NCI-H1048 (cell line): Measurements from ENCODE around the gene EDEM2.
A peak's percentile ranks its signal among the peaks of the same experiment; 100 is the strongest.
"Not testable (repeated sequence)": the region's sequence is repeated elsewhere in the genome, so short reads cannot be mapped to it uniquely, and the experiment has no call there.

ENCODE experiments used
- DNase-seq: peaks from one replicate; lab custom pipeline; 2025; lab: John Stamatoyannopoulos, UW

EDEM2 gene

DNA sequence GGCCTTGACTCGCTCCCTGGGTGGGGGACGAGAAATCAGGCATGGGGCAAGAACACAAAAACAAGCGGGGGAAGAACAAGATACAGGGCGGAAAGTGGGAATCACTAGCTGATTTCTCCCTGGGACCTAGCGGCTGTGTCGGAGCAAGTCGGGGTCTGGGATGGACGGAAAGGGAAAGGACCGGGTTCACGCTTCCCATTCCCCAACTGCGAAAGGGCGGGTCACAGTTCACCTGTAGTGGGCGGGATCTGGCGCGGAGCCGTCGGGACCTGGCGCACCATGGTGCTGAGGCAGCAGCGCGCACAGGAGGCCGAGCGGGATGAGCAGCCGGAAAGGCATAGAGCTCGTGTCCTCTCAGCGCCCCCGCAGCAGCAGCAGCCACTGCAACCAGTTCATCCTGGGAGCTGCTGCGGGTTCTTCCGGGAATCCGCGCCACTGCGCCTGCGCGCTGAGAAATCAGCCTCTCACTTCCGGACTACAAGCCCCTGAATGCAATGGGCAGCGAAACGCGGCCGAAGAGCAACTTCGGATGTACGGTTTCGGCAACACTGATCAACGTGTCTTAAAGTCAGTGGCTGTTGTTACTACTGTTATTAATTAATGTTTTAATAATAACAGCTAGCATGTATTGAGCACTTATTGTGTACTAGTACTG is at the start of gene EDEM2:
Gene EDEM2, minus strand, starts transcription at position 417 of the 655 bp plus-strand sequence. Its CDS starts 78 bp downstream, at position 339.
- peak; percentile 79 for DNase-seq

DNA sequence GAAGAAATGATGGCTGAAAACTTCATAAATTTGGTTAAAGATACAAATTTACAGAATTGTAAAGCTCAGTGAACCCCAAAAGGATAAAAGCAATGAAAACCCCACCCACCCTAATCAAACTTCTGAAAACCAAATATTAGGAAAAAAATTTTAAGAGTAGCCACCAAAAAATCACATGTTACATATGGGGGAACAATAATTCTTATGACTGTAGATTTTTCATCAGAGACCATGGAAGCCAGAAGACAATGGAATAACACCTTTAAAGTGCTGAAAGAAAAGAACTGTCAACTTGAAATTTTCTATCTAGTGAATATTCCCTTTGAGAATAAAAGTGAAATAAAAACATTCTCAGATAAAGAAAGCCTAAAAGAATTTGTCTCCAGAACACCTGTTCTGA is 49.2 kb upstream of the EDEM2 start:
- no peak for DNase-seq

DNA sequence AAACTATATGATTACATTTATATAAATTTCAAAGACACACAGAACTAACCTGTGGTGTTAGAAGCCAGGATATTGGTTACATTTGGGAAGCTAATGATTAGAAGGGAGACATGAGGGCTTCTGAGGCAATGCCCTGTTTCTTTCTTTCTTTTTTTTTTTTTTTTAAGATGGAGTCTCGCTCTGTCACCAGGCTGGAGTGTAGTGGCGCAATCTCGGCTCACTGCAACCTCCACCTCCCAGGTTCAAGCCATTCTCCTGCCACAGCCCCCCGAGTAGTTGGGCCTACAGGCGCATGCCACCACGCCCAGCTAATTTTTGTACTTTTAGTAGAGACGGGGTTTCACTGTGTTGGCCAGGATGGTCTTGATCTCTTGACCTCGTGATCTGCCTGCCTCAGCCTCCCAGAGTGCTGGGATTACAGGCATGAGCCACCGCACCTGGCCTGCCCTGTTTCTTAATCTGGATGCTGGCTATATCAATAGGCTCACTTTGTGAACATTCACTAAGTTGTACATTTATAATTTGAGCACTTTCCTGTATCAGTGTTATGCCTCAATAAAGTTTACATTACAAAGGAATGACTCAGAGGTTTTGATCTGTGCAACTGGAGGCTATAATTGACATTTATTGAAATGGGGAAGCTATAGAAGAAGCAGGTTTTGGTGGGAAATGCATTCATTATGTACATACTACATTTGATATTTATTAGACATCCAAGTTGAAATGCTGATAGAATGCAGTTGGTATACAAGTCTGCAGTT is 46.1 kb upstream of the EDEM2 start:
- not testable (repeated sequence) for DNase-seq

GRCh38 chr20:35192118-35192872 is 45.2 kb upstream of the EDEM2 start:
- DNase-seq: no peak

DNA sequence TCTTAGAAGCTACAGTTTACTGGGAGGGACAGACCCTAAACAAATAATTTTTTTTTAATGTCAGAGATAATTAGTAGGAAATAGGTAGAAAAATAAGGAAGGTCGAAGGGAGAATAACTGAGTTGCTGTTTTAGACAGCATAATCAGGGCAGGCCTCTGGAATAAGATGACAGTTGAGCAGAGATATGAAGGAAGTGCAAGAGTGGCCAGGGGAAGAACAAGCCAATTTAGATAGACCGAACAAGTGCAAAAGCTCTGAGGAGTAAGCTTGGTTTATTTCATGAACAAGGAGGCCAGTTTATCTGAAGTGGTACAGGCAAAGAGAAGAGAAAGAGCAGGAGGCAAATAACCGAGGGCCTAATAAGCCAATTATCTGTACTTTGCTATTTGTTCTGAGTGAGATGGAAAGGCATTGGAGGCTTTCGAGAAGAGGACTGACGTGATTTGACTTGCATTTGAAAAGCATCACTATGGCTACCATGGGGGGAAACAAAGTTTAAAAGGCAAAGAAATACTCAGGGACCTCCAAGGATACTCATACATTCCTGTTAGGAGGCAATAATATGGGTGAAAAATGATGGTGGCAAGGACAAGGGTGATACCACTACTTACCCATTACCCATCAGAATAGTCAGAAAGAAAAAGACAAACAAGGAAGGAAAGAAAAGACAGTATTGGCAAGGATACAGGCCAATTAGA is 44.4 kb upstream of the EDEM2 start:
- DNase-seq: no peak

DNA sequence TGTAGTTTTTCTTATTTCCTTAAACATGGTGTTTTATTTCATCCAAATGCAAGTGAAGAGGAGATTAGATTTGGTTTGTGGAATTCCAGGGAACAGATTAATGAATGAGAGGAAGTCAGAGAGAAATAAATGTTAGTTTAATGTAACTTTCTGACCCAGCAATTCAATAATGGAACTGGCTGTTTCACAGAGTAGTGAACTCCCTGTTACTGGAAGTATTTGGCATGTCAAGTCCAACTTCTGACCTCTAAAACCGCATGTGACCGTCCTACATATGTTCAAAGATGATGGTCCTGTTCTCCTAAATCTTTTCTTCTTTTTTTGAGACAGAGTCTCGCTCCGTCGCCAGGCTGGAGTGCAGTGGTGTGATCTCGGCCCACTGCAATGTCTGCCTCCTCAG is 43.4 kb upstream of the EDEM2 start:
- DNase-seq: no peak

DNA sequence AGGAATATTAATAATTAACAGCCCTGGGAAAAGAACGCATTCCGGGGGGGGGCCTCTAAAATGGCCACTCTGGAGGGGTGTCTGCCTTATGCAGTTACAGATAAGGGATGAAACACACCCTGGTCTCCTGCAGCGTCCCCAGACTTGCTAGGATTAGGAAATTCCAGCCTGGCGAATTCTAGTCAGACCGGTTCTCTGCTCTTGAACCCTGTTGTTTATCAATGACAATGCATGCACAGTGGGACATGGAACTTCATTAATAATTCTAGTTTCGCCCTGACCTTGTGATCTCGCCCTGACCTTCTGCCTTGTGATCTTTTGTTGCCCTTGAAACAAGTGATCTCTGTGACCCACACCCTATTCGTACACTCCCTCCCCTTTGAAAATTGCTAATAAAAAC is 42.1 kb upstream of the EDEM2 start:
- DNase-seq: not testable (repeated sequence)

DNA sequence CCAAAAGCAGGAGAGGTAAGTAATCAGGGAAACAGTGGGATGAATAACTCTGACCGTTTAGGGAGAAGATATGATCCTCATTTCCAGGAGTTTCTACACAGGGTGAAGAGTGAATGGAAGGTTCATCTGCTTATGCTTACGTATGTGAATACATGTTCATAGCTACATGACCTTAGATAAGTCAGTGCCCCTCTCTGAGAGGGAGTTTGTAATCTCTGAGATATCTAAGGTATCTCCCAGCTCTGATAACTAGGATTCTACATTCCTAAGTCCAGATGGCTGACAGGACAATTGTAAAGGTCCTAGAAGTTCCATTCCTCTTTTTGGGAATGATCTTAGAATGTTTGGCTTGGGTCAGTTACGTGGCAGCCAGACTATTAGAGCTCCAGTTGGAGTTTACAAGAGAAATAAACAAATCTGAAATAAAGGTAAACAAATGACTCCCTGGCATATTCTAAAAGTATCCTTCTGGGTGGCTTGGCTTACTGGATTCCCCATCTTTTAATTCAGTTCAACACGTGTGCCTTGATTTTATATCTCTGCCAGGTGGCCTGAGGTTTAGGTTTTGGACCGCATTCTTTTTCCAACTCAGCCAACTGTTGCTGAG is 40.6 kb upstream of the EDEM2 start:
- no peak for DNase-seq

GRCh38 chr20:35186691-35187289 is 39.7 kb upstream of the EDEM2 start:
- DNase-seq: not testable (repeated sequence)

- DNase-seq: no peak
These were observed 34.6 kb upstream of the EDEM2 start for GRCh38 chr20:35181731-35182130.

DNA sequence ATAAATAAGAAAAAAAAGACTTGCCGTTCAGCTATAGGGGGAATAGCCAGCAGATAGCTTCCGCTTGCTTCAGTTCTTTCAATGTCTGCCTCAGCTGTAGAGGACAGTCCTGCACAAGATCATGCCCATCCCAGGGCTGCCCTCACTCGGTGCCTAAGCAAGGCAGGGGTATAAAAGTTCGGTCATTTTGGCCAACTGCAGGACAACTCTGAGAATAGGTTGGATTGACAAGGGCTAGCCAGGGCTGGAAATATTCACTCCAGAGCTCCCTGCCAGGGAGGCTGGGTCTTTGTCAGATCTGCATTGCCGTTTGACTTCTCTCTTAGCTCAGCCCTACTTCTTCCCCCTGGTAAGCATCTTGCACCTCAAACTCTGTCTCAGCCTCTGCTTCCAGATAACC is 33.1 kb upstream of the EDEM2 start:
- no peak for DNase-seq

GRCh38 chr20:35179292-35180212 is 32.4 kb upstream of the EDEM2 start:
- DNase-seq: no peak

DNA sequence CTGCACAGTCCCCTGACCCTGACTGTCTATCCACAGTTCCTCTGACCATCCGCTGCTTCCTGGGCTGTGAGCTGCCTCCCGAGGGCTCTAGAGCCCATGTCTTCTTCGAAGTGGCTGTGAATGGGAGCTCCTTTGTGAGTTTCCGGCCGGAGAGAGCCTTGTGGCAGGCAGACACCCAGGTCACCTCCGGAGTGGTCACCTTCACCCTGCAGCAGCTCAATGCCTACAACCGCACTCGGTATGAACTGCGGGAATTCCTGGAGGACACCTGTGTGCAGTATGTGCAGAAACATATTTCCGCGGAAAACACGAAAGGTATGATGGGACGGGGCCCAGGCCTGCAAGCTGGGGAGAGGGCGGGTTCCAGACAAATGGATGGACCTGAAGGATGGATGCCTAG is 29.0 kb upstream of the EDEM2 start:
- no peak for DNase-seq

GRCh38 chr20:35174458-35175216 is 27.5 kb upstream of the EDEM2 start:
- no peak for DNase-seq

DNA sequence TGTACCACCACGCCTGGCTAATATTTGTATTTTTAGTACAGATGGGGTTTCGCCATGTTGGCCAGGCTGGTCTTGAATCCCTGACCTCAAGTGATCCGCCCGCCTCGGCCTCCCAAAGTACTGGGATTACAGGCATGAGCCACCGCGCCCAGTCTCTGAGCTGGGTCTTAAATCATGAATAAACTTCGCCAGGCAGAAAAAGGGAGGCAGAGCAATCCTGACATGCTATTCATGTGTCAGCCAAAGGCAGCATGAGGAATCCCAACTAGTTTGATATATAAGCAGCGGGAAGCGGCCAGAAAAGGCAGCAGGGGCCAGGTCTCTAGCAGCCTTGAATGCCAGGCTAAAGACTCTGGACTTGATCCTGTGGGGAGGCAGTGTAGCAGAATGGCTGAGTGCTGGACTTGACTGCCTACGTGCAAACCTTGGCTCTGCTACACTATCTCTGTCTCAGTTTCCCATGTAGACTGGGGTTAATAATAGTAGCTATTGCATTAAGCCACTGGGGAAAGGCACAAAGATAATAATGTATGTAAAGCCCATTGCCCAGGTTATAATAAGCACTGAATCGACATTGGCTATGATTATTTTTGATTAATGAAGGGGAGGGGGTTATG is 26.5 kb upstream of the EDEM2 start:
- no peak for DNase-seq

DNA sequence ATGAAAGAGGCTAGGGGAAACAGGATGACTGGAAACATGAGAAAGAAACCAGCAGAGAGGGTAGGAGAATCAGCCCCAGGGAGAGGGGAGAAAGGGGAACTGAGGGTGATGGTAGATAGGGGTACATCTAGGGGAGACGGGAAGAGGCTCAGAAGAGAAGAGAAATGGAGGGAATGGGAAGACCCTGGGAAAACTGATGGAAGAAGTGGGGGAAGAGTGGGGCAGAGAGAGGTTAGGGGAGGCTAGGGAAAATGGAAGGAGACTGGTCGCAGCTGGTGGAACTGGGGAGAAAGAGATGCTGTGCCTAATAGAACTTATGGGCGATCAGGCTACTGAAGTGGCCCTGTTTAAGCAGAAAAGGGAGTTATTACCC is 25.3 kb upstream of the EDEM2 start:
- DNase-seq: no peak

GRCh38 chr20:35171753-35172433 is 24.8 kb upstream of the EDEM2 start, which contains the start of gene PROCR:
TSS of gene PROCR (plus strand) at chr20:35172072. CDS start at chr20:35172155, 83 bp downstream.
- DNase-seq: no peak

DNA sequence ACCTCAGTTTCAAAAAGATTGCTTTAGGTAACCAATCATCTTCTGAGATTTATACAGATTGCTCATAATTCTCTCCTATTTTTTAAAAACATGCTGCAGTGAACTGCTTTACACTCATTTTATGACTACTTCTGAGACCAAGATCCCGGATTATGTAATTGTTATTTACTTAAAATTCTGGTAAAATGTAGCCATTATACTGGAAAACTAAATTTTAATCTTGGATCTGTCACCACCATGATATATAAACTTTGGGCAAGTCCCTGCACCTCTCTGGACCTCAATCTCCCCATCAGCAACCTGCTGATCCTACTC is 24.3 kb upstream of the EDEM2 start:
- DNase-seq: no peak
